A673 (cell line): ENCODE data around the gene LBH. TPM values are rescaled to one million over a fixed set of nuclear protein-coding genes. Genes with fewer than 3 reads are reported as not detected.

Experiments
- BruUV-seq: library from RNA; stranded (reverse); fragments of 400-500 nt; replicated peaks from 2 replicates; lab custom pipeline; 2021; lab: Mats Ljungman, UMichigan
- CTCF ChIA-PET: fragments of 300-600 bp; sonication (Branson Sonifier 250); formaldehyde crosslinking; loops from one replicate; lab custom pipeline; 2022; ENCODE audit warnings: antibody characterized with exemption; lab: Charles Lee
- POLR2A ChIA-PET: fragments of 300-600 bp; sonication (Branson Sonifier 250); formaldehyde crosslinking; loops from one replicate; lab custom pipeline; 2022; ENCODE audit warnings: antibody characterized with exemption; ENCODE audit not compliant: low non-redundant PET; lab: Charles Lee
- DNase-seq: peaks from one replicate; pipeline ENCODE4 v3.0.0-alpha.2; 2015; ENCODE audit warnings: low spot score
- H3K27ac ChIP-seq: fragments of 200-600 bp; sonication (generic); 2 replicates; pipeline ENCODE4 v1.5.1; 2016; ENCODE audit warnings: mixed run types, low read depth, mild to moderate bottlenecking, mixed read lengths, antibody characterized with exemption, low read length; ENCODE audit not compliant: poor library complexity, severe bottlenecking
- H3K27me3 ChIP-seq: fragments of 200-600 bp; sonication (generic); replicated peaks from 2 replicates; pipeline ENCODE4 v1.6.1; 2017; ENCODE audit warnings: mixed run types, low read depth, mild to moderate bottlenecking, mixed read lengths, antibody characterized with exemption, low read length; ENCODE audit not compliant: insufficient read depth, poor library complexity
- H3K36me3 ChIP-seq: fragments of 200-600 bp; sonication (generic); 2 replicates; pipeline ENCODE4 v1.6.1; 2016; ENCODE audit warnings: mixed run types, mild to moderate bottlenecking, mixed read lengths, antibody characterized with exemption, low read length; ENCODE audit not compliant: insufficient read depth, poor library complexity, severe bottlenecking
- H3K4me1 ChIP-seq: fragments of 200-600 bp; sonication (generic); 2 replicates; pipeline ENCODE4 v1.6.1; 2017; ENCODE audit warnings: mixed run types, mild to moderate bottlenecking, mixed read lengths, antibody characterized with exemption, low read length; ENCODE audit not compliant: insufficient read depth, poor library complexity, severe bottlenecking
- H3K4me3 ChIP-seq: fragments of 200-600 bp; sonication (generic); 2 replicates; pipeline ENCODE4 v1.5.1; 2016; ENCODE audit warnings: low read depth, mixed run types, mild to moderate bottlenecking, mixed read lengths, low read length; ENCODE audit not compliant: poor library complexity, severe bottlenecking
- H3K9me3 ChIP-seq: fragments of 200-600 bp; sonication (generic); 2 replicates; pipeline ENCODE4 v1.6.1; 2016; ENCODE audit warnings: mixed run types, low read depth, mild to moderate bottlenecking, mixed read lengths, antibody characterized with exemption, low read length; ENCODE audit not compliant: poor library complexity, severe bottlenecking
- CTCF ChIP-seq: fragments of 300-800, 200-600 bp; sonication (generic); conservative IDR thresholded peaks from 2 replicates; pipeline ENCODE4 v1.5.1; 2017; ENCODE audit warnings: low read depth, mild to moderate bottlenecking, antibody characterized with exemption, low read length, moderate library complexity, mixed read lengths
- EZH2 ChIP-seq: fragments of 200-600 bp; sonication (generic); IDR thresholded peaks from 2 replicates; pipeline ENCODE4 v1.6.1; 2017; ENCODE audit warnings: borderline replicate concordance, low read depth, mild to moderate bottlenecking, mixed read lengths, antibody characterized with exemption, low read length; ENCODE audit not compliant: poor library complexity, severe bottlenecking
- intact Hi-C: fragments of 100-400 bp; cut with micrococcal nuclease; formaldehyde crosslinking; loops from one replicate; pipeline ENCODE4 v1.10.0; 2022; ENCODE audit not compliant: unreplicated experiment
- total RNA-seq: library from RNA; stranded (reverse); gene quantifications from 2 replicates; pipeline ENCODE4 v1.2.3, GENCODE V29; 2021

Gene LBH
- total RNA-seq, 1 experiment from 2014 or later, result 140 TPM

GRCh38 chr2:30248791-30249190 lies 17.5 kb downstream of the LBH start:
- intact Hi-C loops, result no loop called here
- no peak for DNase-seq
- Histone ChIP-seq H3K4me3 (no peak overlapping the region), H3K27me3 (no peaks in the 10 kb centered on the region), H3K4me1 (peaks cover 8% of the 10 kb centered on the region), H3K9me3 (no peaks in the 10 kb centered on the region), H3K27ac (no peak overlapping the region), H3K36me3 (peaks cover 42% of the 10 kb centered on the region)
- CTCF ChIA-PET, result no interaction called here
- POLR2A ChIA-PET, result no interaction called here
- TF ChIP-seq CTCF, result no peak
- TF ChIP-seq EZH2, result no peak
- BruUV-seq, result no TSS peak

DNA sequence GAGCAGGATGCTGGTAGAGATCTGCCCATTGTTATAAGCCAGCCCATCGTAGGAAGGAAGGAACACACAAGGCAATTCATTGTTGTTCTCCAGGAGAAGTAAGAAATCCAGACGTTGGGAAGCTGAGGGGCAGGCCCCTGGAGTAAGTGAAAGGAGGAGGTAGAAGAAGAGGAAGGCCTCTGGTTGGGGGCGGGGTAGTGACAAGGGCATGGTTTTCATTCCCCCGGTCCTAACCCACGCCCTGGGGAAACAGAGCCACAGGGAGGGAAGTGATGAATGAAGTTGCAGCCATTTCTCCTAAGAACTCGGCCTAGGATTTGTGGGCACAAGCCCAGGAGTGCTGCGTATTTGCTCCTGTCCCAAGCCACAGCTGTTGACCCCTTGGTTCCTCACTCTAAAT lies 18.0 kb downstream of the LBH start:
- Histone ChIP-seq H3K4me3 (no peak overlapping the region), H3K27ac (no peak overlapping the region), H3K27me3 (no peaks in the 10 kb centered on the region), H3K9me3 (no peaks in the 10 kb centered on the region), H3K36me3 (peaks cover 37% of the 10 kb centered on the region), H3K4me1 (peaks cover 8% of the 10 kb centered on the region)
- no TSS peak for BruUV-seq
- ChIA-PET POLR2A (no interaction called here), CTCF (no interaction called here)
- DNase-seq, result no peak
- intact Hi-C loops, result no loop called here
- TF ChIP-seq EZH2, result no peak
- TF ChIP-seq CTCF, result no peak

DNA sequence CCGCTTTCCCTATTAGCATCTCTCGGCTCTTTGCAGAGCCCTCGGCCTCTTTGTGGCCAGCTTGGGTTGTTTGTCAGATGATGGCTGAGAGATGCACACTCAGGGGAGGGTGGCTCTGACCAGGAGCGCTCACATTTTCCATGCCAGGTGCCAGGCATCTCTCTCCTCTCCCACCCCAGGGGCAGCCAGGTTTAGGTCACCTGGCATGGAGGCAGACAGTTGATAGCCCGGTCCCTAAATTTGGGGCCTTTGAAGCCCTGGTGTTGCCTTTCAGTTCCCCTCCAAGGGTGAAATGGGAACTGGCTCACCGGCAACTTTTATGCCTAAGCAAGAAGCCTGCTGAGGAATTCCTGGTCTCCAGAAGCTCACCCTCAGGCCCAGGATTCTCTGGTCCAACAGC lies 19.1 kb downstream of the LBH start:
- no peak for DNase-seq
- peaks cover 8% of the 10 kb centered on the region for H3K4me1 ChIP-seq
- ChIA-PET POLR2A (no interaction called here), CTCF (no interaction called here)
- no peaks in the 10 kb centered on the region for H3K27me3 ChIP-seq
- H3K36me3 ChIP-seq, result peaks cover 30% of the 10 kb centered on the region
- TF ChIP-seq CTCF (no peak), EZH2 (no peak)
- no peaks in the 10 kb centered on the region for H3K9me3 ChIP-seq
- H3K4me3 ChIP-seq, result no peak overlapping the region
- H3K27ac ChIP-seq, result no peak overlapping the region
- intact Hi-C loops, result no loop called here
- no TSS peak for BruUV-seq
